ENCODE measurements around the gene CLDN11.

DNA sequence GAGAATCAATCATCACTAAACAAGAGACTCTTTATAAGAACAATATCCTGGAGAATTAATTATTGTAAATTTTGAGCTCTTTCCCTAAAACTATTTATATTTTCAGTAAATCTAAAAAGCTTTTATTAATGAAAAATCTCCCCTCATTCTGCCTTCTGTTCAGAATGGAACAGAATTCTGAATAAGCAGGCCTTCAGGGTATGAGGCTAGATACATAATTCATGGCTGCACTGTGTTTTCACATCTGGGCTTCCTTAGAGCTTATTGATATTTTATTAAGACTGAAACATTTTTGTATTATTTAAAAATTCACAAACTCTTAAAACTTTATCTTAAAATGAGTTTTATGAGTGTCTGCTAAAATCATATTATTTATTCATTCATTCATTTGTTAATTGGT, 24.8 kb downstream of the CLDN11 start:
- TF ChIP-seq CHD2 (IDR thresholded peaks at IDR 0.05; ENCODE audit: low read length, partially characterized antibody) (no peak), RCOR1 (IDR thresholded peaks at IDR 0.05; ENCODE audit: low read length) (no peak), POLR2AphosphoS5 (IDR thresholded peaks at IDR 0.05; ENCODE audit: low read depth, low read length) (no peak), TAF1 (IDR thresholded peaks at IDR 0.05; ENCODE audit: borderline replicate concordance, low read depth, low read length) (no peak), JUND (IDR thresholded peaks at IDR 0.05) (no peak), REST (IDR thresholded peaks at IDR 0.05; ENCODE audit: low read depth, low read length) (no peak), EP300 (IDR thresholded peaks at IDR 0.05; ENCODE audit: borderline replicate concordance in 1 of 2, low read depth in 1 of 2, low read length in 1 of 2) (no peak), SIN3A (IDR thresholded peaks at IDR 0.05; ENCODE audit: borderline replicate concordance, low read depth, low read length) (no peak), NFIC (IDR thresholded peaks at IDR 0.05; ENCODE audit: borderline replicate concordance) (no peak)
- TF ChIP-seq, protein P1, sequence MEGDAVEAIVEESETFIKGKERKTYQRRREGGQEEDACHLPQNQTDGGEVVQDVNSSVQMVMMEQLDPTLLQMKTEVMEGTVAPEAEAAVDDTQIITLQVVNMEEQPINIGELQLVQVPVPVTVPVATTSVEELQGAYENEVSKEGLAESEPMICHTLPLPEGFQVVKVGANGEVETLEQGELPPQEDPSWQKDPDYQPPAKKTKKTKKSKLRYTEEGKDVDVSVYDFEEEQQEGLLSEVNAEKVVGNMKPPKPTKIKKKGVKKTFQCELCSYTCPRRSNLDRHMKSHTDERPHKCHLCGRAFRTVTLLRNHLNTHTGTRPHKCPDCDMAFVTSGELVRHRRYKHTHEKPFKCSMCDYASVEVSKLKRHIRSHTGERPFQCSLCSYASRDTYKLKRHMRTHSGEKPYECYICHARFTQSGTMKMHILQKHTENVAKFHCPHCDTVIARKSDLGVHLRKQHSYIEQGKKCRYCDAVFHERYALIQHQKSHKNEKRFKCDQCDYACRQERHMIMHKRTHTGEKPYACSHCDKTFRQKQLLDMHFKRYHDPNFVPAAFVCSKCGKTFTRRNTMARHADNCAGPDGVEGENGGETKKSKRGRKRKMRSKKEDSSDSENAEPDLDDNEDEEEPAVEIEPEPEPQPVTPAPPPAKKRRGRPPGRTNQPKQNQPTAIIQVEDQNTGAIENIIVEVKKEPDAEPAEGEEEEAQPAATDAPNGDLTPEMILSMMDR (IDR thresholded peaks at IDR 0.05): no peak
- TF ChIP-seq, protein P2, sequence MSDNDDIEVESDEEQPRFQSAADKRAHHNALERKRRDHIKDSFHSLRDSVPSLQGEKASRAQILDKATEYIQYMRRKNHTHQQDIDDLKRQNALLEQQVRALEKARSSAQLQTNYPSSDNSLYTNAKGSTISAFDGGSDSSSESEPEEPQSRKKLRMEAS (IDR thresholded peaks at IDR 0.05; ENCODE audit: low read depth): no peak
- TF ChIP-seq, protein P3, sequence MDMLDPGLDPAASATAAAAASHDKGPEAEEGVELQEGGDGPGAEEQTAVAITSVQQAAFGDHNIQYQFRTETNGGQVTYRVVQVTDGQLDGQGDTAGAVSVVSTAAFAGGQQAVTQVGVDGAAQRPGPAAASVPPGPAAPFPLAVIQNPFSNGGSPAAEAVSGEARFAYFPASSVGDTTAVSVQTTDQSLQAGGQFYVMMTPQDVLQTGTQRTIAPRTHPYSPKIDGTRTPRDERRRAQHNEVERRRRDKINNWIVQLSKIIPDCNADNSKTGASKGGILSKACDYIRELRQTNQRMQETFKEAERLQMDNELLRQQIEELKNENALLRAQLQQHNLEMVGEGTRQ (IDR thresholded peaks at IDR 0.05; ENCODE audit: borderline replicate concordance, low read depth, low read length): no peak

Measured in SK-N-SH (cell line).